ENCODE measurements around the gene GPX4. TPM values are rescaled to one million over a fixed set of nuclear protein-coding genes. Genes with fewer than 3 reads are reported as not detected.
A peak's percentile ranks its signal among the peaks of the same experiment; 100 is the strongest.

Gene GPX4
- total and polyA plus RNA-seq, 9 of the 15 experiments (the other 6 are each of a cell fraction or from before 2014, with no cell fraction given) = 61.4 to 661 (median 349) TPM

DNA sequence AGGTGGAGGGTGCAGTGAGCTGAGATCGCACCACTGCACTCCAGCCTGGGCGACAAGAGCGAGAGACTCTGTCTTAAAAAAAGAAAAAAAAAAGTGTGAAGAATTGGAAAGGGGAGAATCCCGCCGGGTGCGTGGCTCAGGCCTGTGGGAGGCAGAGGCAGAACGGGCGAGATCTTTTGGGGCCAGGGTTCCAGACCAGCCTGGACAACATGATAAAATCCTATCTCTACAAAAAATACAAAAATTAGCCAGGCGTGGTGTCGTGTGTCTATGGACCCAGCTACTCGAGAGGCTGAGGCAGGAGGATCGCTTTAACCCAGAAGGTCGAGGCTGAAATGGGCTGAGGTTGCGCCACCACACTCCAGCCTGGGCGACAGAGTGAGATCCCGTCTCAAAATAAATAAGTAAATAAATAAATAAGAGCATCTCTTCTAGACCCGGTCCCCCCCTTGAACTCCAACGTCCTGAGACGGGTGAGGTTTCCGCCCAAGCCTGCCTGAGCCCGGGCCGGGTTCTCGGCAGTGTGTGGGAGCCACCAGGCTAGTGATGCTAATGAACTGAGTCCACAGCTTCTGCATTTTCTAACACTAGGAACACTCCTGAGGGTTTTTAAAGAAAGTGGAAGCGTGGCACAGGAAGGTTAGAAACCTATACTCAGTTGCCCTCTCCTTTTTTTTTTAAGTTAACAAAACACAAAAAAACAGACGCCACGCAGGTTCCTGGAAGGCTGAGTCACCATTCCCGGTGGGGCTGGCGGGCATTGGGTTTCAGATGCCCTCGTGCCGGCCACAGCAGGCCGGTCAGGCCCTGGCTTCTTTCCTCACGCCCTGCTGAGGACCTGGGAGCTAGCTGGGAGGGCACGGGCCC, 22.0 kb downstream of the GPX4 start (continued):
- TF ChIP-seq, protein P1, sequence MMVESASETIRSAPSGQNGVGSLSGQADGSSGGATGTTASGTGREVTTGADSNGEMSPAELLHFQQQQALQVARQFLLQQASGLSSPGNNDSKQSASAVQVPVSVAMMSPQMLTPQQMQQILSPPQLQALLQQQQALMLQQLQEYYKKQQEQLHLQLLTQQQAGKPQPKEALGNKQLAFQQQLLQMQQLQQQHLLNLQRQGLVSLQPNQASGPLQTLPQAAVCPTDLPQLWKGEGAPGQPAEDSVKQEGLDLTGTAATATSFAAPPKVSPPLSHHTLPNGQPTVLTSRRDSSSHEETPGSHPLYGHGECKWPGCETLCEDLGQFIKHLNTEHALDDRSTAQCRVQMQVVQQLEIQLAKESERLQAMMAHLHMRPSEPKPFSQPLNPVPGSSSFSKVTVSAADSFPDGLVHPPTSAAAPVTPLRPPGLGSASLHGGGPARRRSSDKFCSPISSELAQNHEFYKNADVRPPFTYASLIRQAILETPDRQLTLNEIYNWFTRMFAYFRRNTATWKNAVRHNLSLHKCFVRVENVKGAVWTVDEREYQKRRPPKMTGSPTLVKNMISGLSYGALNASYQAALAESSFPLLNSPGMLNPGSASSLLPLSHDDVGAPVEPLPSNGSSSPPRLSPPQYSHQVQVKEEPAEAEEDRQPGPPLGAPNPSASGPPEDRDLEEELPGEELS (CRISPR knock-in tag; IDR thresholded peaks at IDR 0.05; ENCODE audit: borderline replicate concordance) = no peak
- TF ChIP-seq ARID1B (IDR thresholded peaks at IDR 0.05) (peak; percentile 67; the same call in 1 of the 2 replicates), ZFP30 (CRISPR knock-in tag; IDR thresholded peaks at IDR 0.05; ENCODE audit: borderline replicate concordance) (no peak), TBP (optimal IDR thresholded peaks at IDR 0.05; ENCODE audit: low read depth, low read length) (no peak)

DNA sequence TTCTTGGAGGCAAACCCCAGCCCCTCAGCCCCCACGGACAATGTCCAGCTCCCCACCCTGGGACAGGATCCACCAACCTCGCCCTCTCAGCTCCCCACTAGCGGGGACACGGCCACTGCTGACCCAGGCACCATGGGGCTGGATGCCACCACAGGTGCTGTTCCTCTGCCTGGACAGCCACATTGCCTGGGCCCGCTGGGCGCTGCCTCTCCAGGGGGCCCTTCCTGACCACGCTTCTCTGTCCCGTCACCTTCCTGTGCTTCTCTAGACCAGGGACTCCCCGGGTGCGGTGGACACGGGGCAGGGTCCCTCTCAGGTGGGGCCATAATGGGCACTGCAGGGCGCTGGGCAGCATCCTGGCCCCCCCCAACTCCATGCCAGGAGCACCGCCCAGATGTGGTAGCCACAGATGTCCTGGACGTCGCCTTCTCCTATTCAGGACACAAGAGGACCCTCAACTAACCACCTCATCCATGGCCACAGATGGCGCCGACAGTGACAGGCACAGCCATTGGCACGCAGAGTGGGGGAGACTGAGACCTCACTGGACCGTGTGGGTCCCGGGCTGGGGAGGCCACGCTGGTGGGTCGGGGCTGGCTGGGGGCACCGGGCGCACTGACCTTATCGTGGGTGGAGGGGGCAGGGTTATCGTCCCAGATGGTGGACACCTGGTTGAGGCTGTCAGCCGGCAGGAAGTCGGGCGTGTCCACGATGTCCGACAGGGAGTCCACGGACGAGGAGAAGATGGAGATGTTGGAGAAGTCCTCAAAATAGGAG, 23.4 kb downstream of the GPX4 start:
- in situ Hi-C loops (cut with MboI) = no loop called here
- FAIRE-seq = no peak
- CTCF ChIA-PET (ENCODE audit: low intra/inter-chr PET ratio) = no interaction called here
- no peak for TF ChIP-seq GATAD2B (IDR thresholded peaks at IDR 0.05; ENCODE audit: borderline replicate concordance)
- no peak for TF ChIP-seq ZC3H4 (CRISPR knock-in tag; IDR thresholded peaks at IDR 0.05; ENCODE audit: borderline replicate concordance)
- TF ChIP-seq, protein P2, sequence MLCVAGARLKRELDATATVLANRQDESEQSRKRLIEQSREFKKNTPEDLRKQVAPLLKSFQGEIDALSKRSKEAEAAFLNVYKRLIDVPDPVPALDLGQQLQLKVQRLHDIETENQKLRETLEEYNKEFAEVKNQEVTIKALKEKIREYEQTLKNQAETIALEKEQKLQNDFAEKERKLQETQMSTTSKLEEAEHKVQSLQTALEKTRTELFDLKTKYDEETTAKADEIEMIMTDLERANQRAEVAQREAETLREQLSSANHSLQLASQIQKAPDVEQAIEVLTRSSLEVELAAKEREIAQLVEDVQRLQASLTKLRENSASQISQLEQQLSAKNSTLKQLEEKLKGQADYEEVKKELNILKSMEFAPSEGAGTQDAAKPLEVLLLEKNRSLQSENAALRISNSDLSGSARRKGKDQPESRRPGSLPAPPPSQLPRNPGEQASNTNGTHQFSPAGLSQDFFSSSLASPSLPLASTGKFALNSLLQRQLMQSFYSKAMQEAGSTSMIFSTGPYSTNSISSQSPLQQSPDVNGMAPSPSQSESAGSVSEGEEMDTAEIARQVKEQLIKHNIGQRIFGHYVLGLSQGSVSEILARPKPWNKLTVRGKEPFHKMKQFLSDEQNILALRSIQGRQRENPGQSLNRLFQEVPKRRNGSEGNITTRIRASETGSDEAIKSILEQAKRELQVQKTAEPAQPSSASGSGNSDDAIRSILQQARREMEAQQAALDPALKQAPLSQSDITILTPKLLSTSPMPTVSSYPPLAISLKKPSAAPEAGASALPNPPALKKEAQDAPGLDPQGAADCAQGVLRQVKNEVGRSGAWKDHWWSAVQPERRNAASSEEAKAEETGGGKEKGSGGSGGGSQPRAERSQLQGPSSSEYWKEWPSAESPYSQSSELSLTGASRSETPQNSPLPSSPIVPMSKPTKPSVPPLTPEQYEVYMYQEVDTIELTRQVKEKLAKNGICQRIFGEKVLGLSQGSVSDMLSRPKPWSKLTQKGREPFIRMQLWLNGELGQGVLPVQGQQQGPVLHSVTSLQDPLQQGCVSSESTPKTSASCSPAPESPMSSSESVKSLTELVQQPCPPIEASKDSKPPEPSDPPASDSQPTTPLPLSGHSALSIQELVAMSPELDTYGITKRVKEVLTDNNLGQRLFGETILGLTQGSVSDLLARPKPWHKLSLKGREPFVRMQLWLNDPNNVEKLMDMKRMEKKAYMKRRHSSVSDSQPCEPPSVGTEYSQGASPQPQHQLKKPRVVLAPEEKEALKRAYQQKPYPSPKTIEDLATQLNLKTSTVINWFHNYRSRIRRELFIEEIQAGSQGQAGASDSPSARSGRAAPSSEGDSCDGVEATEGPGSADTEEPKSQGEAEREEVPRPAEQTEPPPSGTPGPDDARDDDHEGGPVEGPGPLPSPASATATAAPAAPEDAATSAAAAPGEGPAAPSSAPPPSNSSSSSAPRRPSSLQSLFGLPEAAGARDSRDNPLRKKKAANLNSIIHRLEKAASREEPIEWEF (CRISPR knock-in tag; IDR thresholded peaks at IDR 0.05) = no peak

More for the DNA sequence above, 23.4 kb downstream of the GPX4 start:
- 95% methylated on average over 32 of the region's 33 CpGs for WGBS (ENCODE audit: insufficient coverage, low coverage, missing lambda C conversion rate)
- Histone ChIP-seq H4K20me1 (replicated peaks; ENCODE audit: control insufficient read depth, insufficient read depth, low read length) (no peaks in the 10 kb centered on the region; the same call in 1 of the 2 replicates), H2AFZ (ENCODE audit: low read depth, low read length) (no peak overlapping the region), H3K9me1 (ENCODE audit: control insufficient read depth, insufficient read depth, low read length) (no peaks in the 10 kb centered on the region), H3K27ac (ENCODE audit: extremely low read depth, low read depth, low read length) (no peak overlapping the region), H3K4me1 (replicated peaks in 1 of 2; ENCODE audit: control insufficient read depth in 2 of 2, insufficient read depth in 2 of 2, low read length in 2 of 2) (peaks cover 10 to 79% of the 10 kb centered on the region in 2 experiments), H3K36me3 (ENCODE audit: control insufficient read depth, insufficient read depth, low read length) (peaks cover 43% of the 10 kb centered on the region; the same call in 2 of the 3 replicates), H3K27me3 (ENCODE audit: control insufficient read depth in 2 of 2, insufficient read depth in 2 of 2, low read length in 2 of 2) (no peaks in the 10 kb centered on the region), H3K9me3 (replicated peaks; ENCODE audit: control insufficient read depth, insufficient read depth, low read depth, low read length) (no peaks in the 10 kb centered on the region), H3K4me3 (no peak overlapping the region), H3K9ac (ENCODE audit: insufficient read depth in 1 of 2, low read depth in 2 of 2, low read length in 2 of 2) (peak overlapping the region in 1 of 2 experiments; percentile 74; a peak in 1 of 4 replicates), H3K4me2 (ENCODE audit: insufficient read depth, low read length) (no peak overlapping the region), H3K79me2 (ENCODE audit: control insufficient read depth, insufficient read depth, low read length) (peaks cover 14% of the 10 kb centered on the region; the same call in 2 of the 3 replicates)
- intact Hi-C loops (cut with micrococcal nuclease) = no loop called here
- no TSS peak for BruUV-seq (replicated peaks)
- ATAC-seq = no peak
- POLR2A ChIA-PET = no interaction called here
- DNase-seq (ENCODE audit: extremely low read depth in 1 of 4, low spot score in 3 of 4) = no peak
